ENCODE results near the gene SLC4A1. TPM values are rescaled to one million over a fixed set of nuclear protein-coding genes. Genes with fewer than 3 reads are reported as not detected.

SLC4A1 gene
- total and polyA plus RNA-seq, 2 experiments from 2014 or later: not detected

DNA sequence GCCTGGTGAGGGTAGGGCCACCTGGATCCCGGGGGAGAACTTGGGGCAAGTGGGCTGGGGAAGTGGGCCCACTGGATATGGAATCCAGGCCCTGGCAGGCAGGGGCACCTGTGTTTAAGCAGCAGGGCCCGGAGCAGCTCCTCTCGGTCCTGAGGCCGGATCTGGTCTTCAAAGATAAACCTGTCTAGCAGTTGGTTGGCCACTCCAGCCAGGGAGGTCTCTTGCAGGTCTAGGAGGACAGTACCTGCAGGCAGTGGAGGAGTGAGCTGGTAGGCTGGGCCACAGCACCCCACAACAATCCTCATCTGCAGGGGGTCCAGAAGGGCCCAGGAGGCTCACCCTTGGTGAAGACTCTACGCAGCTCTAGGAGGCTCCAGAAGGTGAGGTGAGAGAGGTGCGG is 7.6 kb downstream of the SLC4A1 start:
- H3K27me3 ChIP-seq: no peaks in the 10 kb centered on the region
- no peaks in the 10 kb centered on the region for H3K4me1 ChIP-seq (ENCODE audit: low read depth)
- TF ChIP-seq, protein P1, sequence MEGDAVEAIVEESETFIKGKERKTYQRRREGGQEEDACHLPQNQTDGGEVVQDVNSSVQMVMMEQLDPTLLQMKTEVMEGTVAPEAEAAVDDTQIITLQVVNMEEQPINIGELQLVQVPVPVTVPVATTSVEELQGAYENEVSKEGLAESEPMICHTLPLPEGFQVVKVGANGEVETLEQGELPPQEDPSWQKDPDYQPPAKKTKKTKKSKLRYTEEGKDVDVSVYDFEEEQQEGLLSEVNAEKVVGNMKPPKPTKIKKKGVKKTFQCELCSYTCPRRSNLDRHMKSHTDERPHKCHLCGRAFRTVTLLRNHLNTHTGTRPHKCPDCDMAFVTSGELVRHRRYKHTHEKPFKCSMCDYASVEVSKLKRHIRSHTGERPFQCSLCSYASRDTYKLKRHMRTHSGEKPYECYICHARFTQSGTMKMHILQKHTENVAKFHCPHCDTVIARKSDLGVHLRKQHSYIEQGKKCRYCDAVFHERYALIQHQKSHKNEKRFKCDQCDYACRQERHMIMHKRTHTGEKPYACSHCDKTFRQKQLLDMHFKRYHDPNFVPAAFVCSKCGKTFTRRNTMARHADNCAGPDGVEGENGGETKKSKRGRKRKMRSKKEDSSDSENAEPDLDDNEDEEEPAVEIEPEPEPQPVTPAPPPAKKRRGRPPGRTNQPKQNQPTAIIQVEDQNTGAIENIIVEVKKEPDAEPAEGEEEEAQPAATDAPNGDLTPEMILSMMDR (IDR thresholded peaks at IDR 0.05; ENCODE audit: low read depth, low read length): no peak
- H3K36me3 ChIP-seq: no peaks in the 10 kb centered on the region
- H3K4me3 ChIP-seq: no peak overlapping the region
- no peak for DNase-seq (ENCODE audit: low read depth in 1 of 2, low spot score in 1 of 2)
- no peaks in the 10 kb centered on the region for H3K9me3 ChIP-seq (ENCODE audit: low read depth)
- no peak overlapping the region for H3K27ac ChIP-seq

DNA sequence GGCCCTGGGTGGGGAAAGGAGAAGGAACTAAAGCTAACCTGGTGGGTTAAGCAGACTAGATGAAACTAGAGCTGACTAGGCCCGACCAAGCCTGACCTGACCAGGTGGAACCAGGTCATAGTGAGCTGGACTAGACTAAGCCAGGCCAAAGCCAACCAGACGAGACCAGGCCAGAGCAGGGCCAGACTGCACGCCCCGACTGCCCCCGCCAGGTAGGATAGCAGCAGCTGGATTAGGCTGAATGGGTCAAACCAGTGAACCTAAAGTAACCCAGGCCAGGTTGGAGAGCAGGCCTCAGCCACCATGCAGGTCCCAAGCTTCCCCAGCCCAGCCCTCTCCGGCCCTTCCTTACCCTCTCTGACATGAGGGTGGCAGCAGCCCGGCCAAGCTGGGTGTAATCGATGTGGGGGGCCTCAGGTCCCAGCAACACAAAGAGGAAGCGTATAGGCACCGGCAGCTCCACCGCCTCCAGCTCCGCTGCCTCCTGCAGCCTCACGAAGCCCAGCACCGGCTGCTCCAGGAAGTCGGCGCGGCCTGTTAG is 9.1 kb downstream of the SLC4A1 start:
- Histone ChIP-seq H3K27ac (no peak overlapping the region), H3K27me3 (no peaks in the 10 kb centered on the region), H3K4me3 (no peak overlapping the region), H3K9me3 (ENCODE audit: low read depth) (no peaks in the 10 kb centered on the region), H3K4me1 (ENCODE audit: low read depth) (no peaks in the 10 kb centered on the region), H3K36me3 (no peaks in the 10 kb centered on the region)
- TF ChIP-seq, protein P1 (IDR thresholded peaks at IDR 0.05; ENCODE audit: low read depth, low read length): no peak
- DNase-seq (ENCODE audit: low read depth in 1 of 2, low spot score in 1 of 2): no peak

DNA sequence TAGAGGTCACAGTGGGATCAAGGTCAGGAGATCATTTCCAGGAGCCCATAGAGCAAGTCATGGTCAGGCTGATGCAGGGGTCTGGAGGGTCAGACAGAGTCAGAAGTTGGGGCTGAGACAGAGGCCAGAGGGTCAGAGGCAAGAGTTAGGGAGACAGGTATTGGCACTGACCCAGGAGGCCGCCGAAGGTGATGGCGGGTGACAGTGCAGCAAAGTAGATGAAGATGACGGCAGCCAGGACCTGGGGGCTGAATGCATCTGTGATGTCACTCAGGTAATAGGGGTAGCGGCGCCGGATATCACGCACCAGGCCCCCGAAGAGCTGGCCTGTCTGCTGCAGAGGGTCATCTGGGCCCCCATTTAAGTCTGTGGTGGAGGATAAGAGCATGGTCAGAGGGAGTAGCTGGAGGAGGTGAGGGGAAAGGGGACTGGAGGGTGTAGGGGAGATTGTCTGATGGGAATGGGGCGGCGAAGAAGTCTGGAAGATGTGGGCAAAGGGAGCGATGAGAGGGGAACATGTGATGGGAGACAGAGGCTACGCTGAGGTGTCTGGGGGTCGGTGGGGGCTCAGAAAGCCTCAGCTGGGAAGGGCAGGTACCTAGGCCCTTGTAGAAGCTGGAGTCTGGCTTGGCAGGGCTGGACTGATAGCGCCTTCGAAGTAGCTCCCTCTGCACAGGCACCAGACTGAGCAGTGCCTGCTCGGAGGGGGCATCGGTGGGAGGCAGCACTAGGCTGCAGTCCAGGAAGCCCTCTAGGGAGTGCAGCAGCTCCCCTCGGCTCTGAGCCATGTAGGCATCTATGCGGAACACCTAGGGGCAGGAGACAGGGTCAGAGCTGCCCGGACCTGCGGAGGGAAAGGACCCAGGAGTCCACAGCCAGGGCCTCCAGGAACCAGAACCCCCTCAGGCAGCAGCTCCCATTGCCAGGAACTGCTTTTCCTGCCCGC is 9.8 kb downstream of the SLC4A1 start:
- no peaks in the 10 kb centered on the region for H3K9me3 ChIP-seq (ENCODE audit: low read depth)
- TF ChIP-seq, protein P1 (IDR thresholded peaks at IDR 0.05; ENCODE audit: low read depth, low read length): no peak
- H3K4me1 ChIP-seq (ENCODE audit: low read depth): no peaks in the 10 kb centered on the region
- no peak for DNase-seq (ENCODE audit: low read depth in 1 of 2, low spot score in 1 of 2)
- no peak overlapping the region for H3K27ac ChIP-seq
- no peaks in the 10 kb centered on the region for H3K36me3 ChIP-seq
- H3K4me3 ChIP-seq: no peak overlapping the region
- no peaks in the 10 kb centered on the region for H3K27me3 ChIP-seq

DNA sequence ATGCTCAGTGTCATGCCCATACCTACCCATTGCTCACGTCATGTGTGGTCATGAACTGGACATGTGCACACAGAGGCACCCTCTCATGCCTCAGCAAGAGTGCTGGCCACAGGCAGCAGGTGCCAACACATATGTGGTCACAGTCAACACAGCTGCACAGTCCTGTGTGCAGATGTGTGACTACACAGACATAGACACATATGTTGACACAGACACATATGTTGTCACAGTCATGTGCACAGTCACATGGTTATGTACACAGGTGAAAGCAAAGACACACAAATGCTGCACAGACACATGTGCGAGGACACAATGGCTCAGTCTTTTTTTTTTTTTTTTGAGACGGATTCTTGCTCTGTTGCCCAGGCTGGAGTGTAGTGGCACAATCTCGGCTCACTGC is 11.3 kb downstream of the SLC4A1 start:
- H3K9me3 ChIP-seq (ENCODE audit: low read depth): no peaks in the 10 kb centered on the region
- no peak overlapping the region for H3K4me3 ChIP-seq
- no peak overlapping the region for H3K27ac ChIP-seq
- TF ChIP-seq, protein P1 (IDR thresholded peaks at IDR 0.05; ENCODE audit: low read depth, low read length): no peak
- H3K4me1 ChIP-seq (ENCODE audit: low read depth): no peaks in the 10 kb centered on the region
- H3K36me3 ChIP-seq: no peaks in the 10 kb centered on the region
- H3K27me3 ChIP-seq: no peaks in the 10 kb centered on the region
- DNase-seq (ENCODE audit: low read depth in 1 of 2, low spot score in 1 of 2): no peak

DNA sequence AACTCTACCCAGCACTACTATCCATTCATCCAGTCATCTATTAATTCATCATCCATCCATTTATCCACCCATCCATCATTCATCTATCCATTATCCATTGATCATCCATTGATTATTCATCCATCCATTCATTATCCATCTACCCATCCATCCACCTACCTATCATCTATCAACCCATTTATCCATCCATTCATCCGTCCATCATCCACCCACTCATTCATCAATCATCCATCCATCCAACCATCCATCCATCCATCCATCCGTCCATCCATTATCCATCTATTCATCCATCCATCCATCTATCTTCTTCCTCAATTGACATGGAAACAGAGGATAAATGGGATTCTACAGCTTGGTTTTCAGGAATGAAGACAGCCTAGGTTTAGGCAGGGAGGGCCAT is 12.0 kb downstream of the SLC4A1 start:
- H3K4me3 ChIP-seq: no peak overlapping the region
- no peaks in the 10 kb centered on the region for H3K9me3 ChIP-seq (ENCODE audit: low read depth)
- no peak for DNase-seq (ENCODE audit: low read depth in 1 of 2, low spot score in 1 of 2)
- no peak overlapping the region for H3K27ac ChIP-seq
- TF ChIP-seq, protein P1 (IDR thresholded peaks at IDR 0.05; ENCODE audit: low read depth, low read length): no peak
- H3K4me1 ChIP-seq (ENCODE audit: low read depth): no peaks in the 10 kb centered on the region
- no peaks in the 10 kb centered on the region for H3K36me3 ChIP-seq
- no peaks in the 10 kb centered on the region for H3K27me3 ChIP-seq
